Stimulated activated naive B cell treated with anti-CD40 and anti-IgM and Interleukin-4, amounts not matched to agents 10 μg/mL and 1 μg/mL and 100 μg/mL, for 72 hours (primary cell): ENCODE data around the gene CLEC1A.
"Not testable (repeated sequence)": the region's sequence is repeated elsewhere in the genome, so short reads cannot be mapped to it uniquely, and the experiment has no call there.

Source experiments
- ATAC-seq, 2 donors: fragments of 150-1000 bp; cut with Tn5 transposase; replicated peaks; 2 replicates each; pipeline ENCODE4 v1.10.0; 2021; ENCODE audit warnings: moderate library complexity in 1 of 2
- DNase-seq: peaks from one replicate; pipeline ENCODE4 v3.0.0; 2021
- H3K27ac Mint-ChIP-seq: one replicate; pipeline ENCODE4 v1.8.0; 2022; ENCODE audit warnings: mild to moderate bottlenecking, mixed read lengths
- H3K27me3 Mint-ChIP-seq, 2 donors: one replicate each; pipeline ENCODE4 v1.8.0; 2022; ENCODE audit warnings: mixed read lengths in 2 of 2
- H3K36me3 Mint-ChIP-seq, 2 donors: one replicate each; pipeline ENCODE4 v1.8.0; 2022; ENCODE audit warnings: mixed read lengths in 2 of 2, mild to moderate bottlenecking in 1 of 2
- H3K4me1 Mint-ChIP-seq, 2 donors: one replicate each; pipeline ENCODE4 v1.8.0; 2022; ENCODE audit warnings: mixed read lengths in 2 of 2, mild to moderate bottlenecking in 1 of 2
- H3K4me3 Mint-ChIP-seq, 2 donors: one replicate each; pipeline ENCODE4 v1.8.0; 2022; ENCODE audit warnings: mild to moderate bottlenecking in 2 of 2, mixed read lengths in 2 of 2, moderate library complexity in 1 of 2
- H3K9me3 Mint-ChIP-seq, 2 donors: one replicate each; pipeline ENCODE4 v1.8.0; 2022; ENCODE audit warnings: mixed read lengths in 2 of 2, mild to moderate bottlenecking in 1 of 2

Gene CLEC1A

GRCh38 chr12:10065241-10065640 lies 33.5 kb downstream of the CLEC1A start:
- Mint-ChIP-seq H3K27ac (no peak overlapping the region), H3K4me3 (no peak overlapping the region), H3K9me3 (no peaks in the 10 kb centered on the region), H3K27me3 (peaks cover 23 to 32% of the 10 kb centered on the region in 2 donors), H3K36me3 (no peaks in the 10 kb centered on the region), H3K4me1 (peaks cover 4 to 15% of the 10 kb centered on the region in 2 donors)
- no peak for DNase-seq
- no peak for ATAC-seq

GRCh38 chr12:10058387-10058786 lies 40.4 kb downstream of the CLEC1A start:
- DNase-seq, result no peak
- no peaks in the 10 kb centered on the region for H3K36me3 Mint-ChIP-seq
- no peak overlapping the region for H3K27ac Mint-ChIP-seq
- no peaks in the 10 kb centered on the region for H3K9me3 Mint-ChIP-seq
- H3K27me3 Mint-ChIP-seq, result peaks cover 11 to 12% of the 10 kb centered on the region in 2 donors
- no peak overlapping the region for H3K4me3 Mint-ChIP-seq
- no peak for ATAC-seq
- no peaks in the 10 kb centered on the region for H3K4me1 Mint-ChIP-seq

GRCh38 chr12:10052193-10052913 lies 46.4 kb downstream of the CLEC1A start:
- Mint-ChIP-seq H3K27me3 (peaks cover 21 to 25% of the 10 kb centered on the region in 2 donors), H3K9me3 (peaks cover 4% of the 10 kb centered on the region in 2 donors), H3K4me3 (peak overlapping the region; percentile 51 to 62), H3K27ac (no peak overlapping the region), H3K36me3 (peaks cover 0 to 2% of the 10 kb centered on the region in 2 donors), H3K4me1 (peaks cover 7 to 11% of the 10 kb centered on the region in 2 donors)
- DNase-seq, result no peak
- peak; percentile 71 to 72 for ATAC-seq

GRCh38 chr12:10048526-10048925 lies 50.3 kb downstream of the CLEC1A start:
- Mint-ChIP-seq H3K4me1 (peaks cover 7 to 11% of the 10 kb centered on the region in 2 donors), H3K36me3 (peaks cover 0 to 2% of the 10 kb centered on the region in 2 donors), H3K4me3 (no peak overlapping the region), H3K9me3 (peaks cover 4% of the 10 kb centered on the region in 2 donors), H3K27ac (no peak overlapping the region), H3K27me3 (peaks cover 20 to 25% of the 10 kb centered on the region in 2 donors)
- no peak for ATAC-seq
- DNase-seq, result no peak

- H3K9me3 Mint-ChIP-seq, result no peaks in the 10 kb centered on the region
- H3K27me3 Mint-ChIP-seq, result peaks cover 9 to 12% of the 10 kb centered on the region in 2 donors
- ATAC-seq (no peak), DNase-seq (no peak)
- no peak overlapping the region for H3K4me3 Mint-ChIP-seq
- H3K27ac Mint-ChIP-seq, result no peak overlapping the region
- no peaks in the 10 kb centered on the region for H3K36me3 Mint-ChIP-seq
- H3K4me1 Mint-ChIP-seq, result no peaks in the 10 kb centered on the region
Observed at GRCh38 chr12:10042167-10042566, 56.6 kb downstream of the CLEC1A start.

GRCh38 chr12:10033783-10034545 lies 64.8 kb downstream of the CLEC1A start:
- Mint-ChIP-seq H3K9me3 (no peaks in the 10 kb centered on the region), H3K27me3 (peaks cover 8 to 29% of the 10 kb centered on the region in 2 donors), H3K36me3 (no peaks in the 10 kb centered on the region), H3K4me3 (no peak overlapping the region), H3K27ac (no peak overlapping the region), H3K4me1 (no peaks in the 10 kb centered on the region)
- no peak for DNase-seq
- no peak for ATAC-seq

GRCh38 chr12:10031771-10032175 lies 67.0 kb downstream of the CLEC1A start:
- H3K36me3 Mint-ChIP-seq, result no peaks in the 10 kb centered on the region
- ATAC-seq, result no peak
- no peak overlapping the region for H3K4me3 Mint-ChIP-seq
- H3K4me1 Mint-ChIP-seq, result no peaks in the 10 kb centered on the region
- H3K9me3 Mint-ChIP-seq, result no peaks in the 10 kb centered on the region
- H3K27ac Mint-ChIP-seq, result no peak overlapping the region
- H3K27me3 Mint-ChIP-seq, result peaks cover 10 to 35% of the 10 kb centered on the region in 2 donors
- DNase-seq, result no peak

- Mint-ChIP-seq H3K27me3 (peaks cover 10 to 35% of the 10 kb centered on the region in 2 donors), H3K36me3 (no peaks in the 10 kb centered on the region), H3K4me3 (no peak overlapping the region), H3K4me1 (no peaks in the 10 kb centered on the region), H3K9me3 (peaks cover 0 to under 1% of the 10 kb centered on the region in 2 donors), H3K27ac (no peak overlapping the region)
- ATAC-seq (no peak), DNase-seq (no peak)
Observed at GRCh38 chr12:10031321-10031720, 67.5 kb downstream of the CLEC1A start.

- Mint-ChIP-seq H3K9me3 (peaks cover 0 to 2% of the 10 kb centered on the region in 2 donors), H3K4me1 (no peaks in the 10 kb centered on the region), H3K27ac (peak within 1 kb of the TSS; percentile 0), H3K27me3 (peaks cover 10 to 33% of the 10 kb centered on the region in 2 donors), H3K4me3 (no peak within 1 kb of the TSS), H3K36me3 (no peaks in the 10 kb centered on the region)
- ATAC-seq (no peak), DNase-seq (no peak)
Observed at GRCh38 chr12:10030446-10030845, 68.3 kb downstream of the CLEC1A start, which contains the start of gene CLEC9A. TSS of gene CLEC9A (plus strand) at chr12:10030682. CDS start at chr12:10052688, 22,006 bp downstream.

GRCh38 chr12:10027721-10028120 lies 71.1 kb downstream of the CLEC1A start:
- Mint-ChIP-seq H3K4me1 (no peaks in the 10 kb centered on the region), H3K4me3 (no peak overlapping the region), H3K9me3 (peaks cover 0 to 2% of the 10 kb centered on the region in 2 donors), H3K27me3 (peaks cover 10 to 15% of the 10 kb centered on the region in 2 donors), H3K36me3 (no peaks in the 10 kb centered on the region), H3K27ac (no peak overlapping the region)
- ATAC-seq, result no peak
- no peak for DNase-seq

- H3K4me3 Mint-ChIP-seq, result no peak overlapping the region
Observed at GRCh38 chr12:10027311-10027710, 71.5 kb downstream of the CLEC1A start.

GRCh38 chr12:10026666-10027065 lies 72.1 kb downstream of the CLEC1A start:
- not testable (repeated sequence) for DNase-seq, H3K27me3 Mint-ChIP-seq, H3K4me3 Mint-ChIP-seq, H3K36me3 Mint-ChIP-seq, H3K9me3 Mint-ChIP-seq, H3K4me1 Mint-ChIP-seq, ATAC-seq, H3K27ac Mint-ChIP-seq

More at GRCh38 chr12:10027311-10027710, 71.5 kb downstream of the CLEC1A start:
- H3K27ac Mint-ChIP-seq, result no peak overlapping the region
- peaks cover 10 to 12% of the 10 kb centered on the region in 2 donors for H3K27me3 Mint-ChIP-seq
- DNase-seq (no peak), ATAC-seq (no peak)
- H3K36me3 Mint-ChIP-seq, result no peaks in the 10 kb centered on the region
- H3K9me3 Mint-ChIP-seq, result peaks cover 0 to 2% of the 10 kb centered on the region in 2 donors
- H3K4me1 Mint-ChIP-seq, result no peaks in the 10 kb centered on the region

- peaks cover 4 to 5% of the 10 kb centered on the region in 2 donors for H3K27me3 Mint-ChIP-seq
- H3K4me1 Mint-ChIP-seq, result no peaks in the 10 kb centered on the region
- no peak overlapping the region for H3K4me3 Mint-ChIP-seq
- DNase-seq (no peak), ATAC-seq (no peak)
- peaks cover 0 to 2% of the 10 kb centered on the region in 2 donors for H3K9me3 Mint-ChIP-seq
- no peaks in the 10 kb centered on the region for H3K36me3 Mint-ChIP-seq
- no peak overlapping the region for H3K27ac Mint-ChIP-seq
Observed at GRCh38 chr12:10025236-10025635, 73.5 kb downstream of the CLEC1A start.

- H3K4me1 Mint-ChIP-seq, result no peaks in the 10 kb centered on the region
- no peak overlapping the region for H3K27ac Mint-ChIP-seq
- ATAC-seq, result no peak
- no peak for DNase-seq
- H3K27me3 Mint-ChIP-seq, result no peaks in the 10 kb centered on the region
- no peak overlapping the region for H3K4me3 Mint-ChIP-seq
- no peaks in the 10 kb centered on the region for H3K36me3 Mint-ChIP-seq
- H3K9me3 Mint-ChIP-seq, result peaks cover 0 to 2% of the 10 kb centered on the region in 2 donors
Observed at GRCh38 chr12:10021342-10021741, 77.4 kb downstream of the CLEC1A start.
